BE2C (cell line): ENCODE measurements around the gene TAAR8.
"Not testable (repeated sequence)": the region's sequence is repeated elsewhere in the genome, so short reads cannot be mapped to it uniquely, and the experiment has no call there.

Source experiments
- DNase-seq: peaks from one replicate; pipeline ENCODE4 v3.0.0-alpha.2; 2020
- H3K27me3 ChIP-seq: fragments of 250-450 bp; sonication (Bioruptor Pico); 2 replicates; pipeline ENCODE4 v1.5.1; 2020; ENCODE audit warnings: mild to moderate bottlenecking
- H3K36me3 ChIP-seq: fragments of 250-450 bp; sonication (Bioruptor Pico); 2 replicates; pipeline ENCODE4 v1.5.1; 2020; ENCODE audit warnings: mild to moderate bottlenecking
- H3K4me1 ChIP-seq: fragments of 250-450 bp; sonication (Bioruptor Pico); 2 replicates; pipeline ENCODE4 v1.5.1; 2020
- H3K4me3 ChIP-seq: 2 replicates; pipeline ENCODE4 v1.5.1; 2011; ENCODE audit warnings: low read depth, low read length
- H3K9me3 ChIP-seq: fragments of 250-450 bp; sonication (Bioruptor Pico); 2 replicates; pipeline ENCODE4 v1.5.1; 2020
- CTCF ChIP-seq: IDR thresholded peaks from 2 replicates; pipeline ENCODE4 v1.5.1; 2012; ENCODE audit warnings: mild to moderate bottlenecking, low read depth, low read length

TAAR8 gene

GRCh38 chr6:132551214-132551613 is 1.3 kb upstream of the TAAR8 start:
- Histone ChIP-seq H3K9me3 (no peaks in the 10 kb centered on the region), H3K27me3 (peaks cover 22% of the 10 kb centered on the region), H3K4me1 (no peaks in the 10 kb centered on the region), H3K36me3 (no peaks in the 10 kb centered on the region), H3K4me3 (no peak overlapping the region)
- DNase-seq = no peak
- TF ChIP-seq CTCF = no peak

- DNase-seq, H3K4me1 ChIP-seq, H3K9me3 ChIP-seq, H3K36me3 ChIP-seq, H3K4me3 ChIP-seq: not testable (repeated sequence)
- peaks cover 21% of the 10 kb centered on the region for H3K27me3 ChIP-seq
These were observed 7.6 kb downstream of the TAAR8 start for GRCh38 chr6:132560087-132560486.

GRCh38 chr6:132566404-132566803 is 13.9 kb downstream of the TAAR8 start:
- peaks cover 58% of the 10 kb centered on the region for H3K27me3 ChIP-seq
- no peak for TF ChIP-seq CTCF
- no peak overlapping the region for H3K4me3 ChIP-seq
- no peak for DNase-seq
- no peaks in the 10 kb centered on the region; the same call in 1 of the 2 replicates for H3K9me3 ChIP-seq
- H3K4me1 ChIP-seq = no peaks in the 10 kb centered on the region
- no peaks in the 10 kb centered on the region for H3K36me3 ChIP-seq

- Histone ChIP-seq H3K4me3 (no peak overlapping the region), H3K36me3 (no peaks in the 10 kb centered on the region), H3K4me1 (no peaks in the 10 kb centered on the region), H3K27me3 (peaks cover 58% of the 10 kb centered on the region), H3K9me3 (no peaks in the 10 kb centered on the region; the same call in 1 of the 2 replicates)
- no peak for DNase-seq
- no peak for TF ChIP-seq CTCF
These were observed 15.1 kb downstream of the TAAR8 start for GRCh38 chr6:132567566-132567965.

- Histone ChIP-seq H3K27me3 (peaks cover 58% of the 10 kb centered on the region), H3K9me3 (no peaks in the 10 kb centered on the region; the same call in 1 of the 2 replicates), H3K36me3 (no peaks in the 10 kb centered on the region), H3K4me3 (no peak overlapping the region), H3K4me1 (no peaks in the 10 kb centered on the region)
- no peak for TF ChIP-seq CTCF
- no peak for DNase-seq
These were observed 16.1 kb downstream of the TAAR8 start for GRCh38 chr6:132568611-132569010.

- TF ChIP-seq CTCF = no peak
- Histone ChIP-seq H3K4me3 (no peak overlapping the region), H3K27me3 (peaks cover 56% of the 10 kb centered on the region), H3K36me3 (no peaks in the 10 kb centered on the region), H3K4me1 (no peaks in the 10 kb centered on the region), H3K9me3 (no peaks in the 10 kb centered on the region; the same call in 1 of the 2 replicates)
- no peak for DNase-seq
These were observed 16.7 kb downstream of the TAAR8 start for GRCh38 chr6:132569170-132569569.
